ENCODE results near the gene VMAC. TPM values are rescaled to one million over a fixed set of nuclear protein-coding genes. Genes with fewer than 3 reads are reported as not detected.
A peak's percentile ranks its signal among the peaks of the same experiment; 100 is the strongest.

VMAC gene
- polyA plus RNA-seq, 3 donors: 4.4 to 4.7 (median 4.5) TPM

- DNase-seq (ENCODE audit: low read depth in 3 of 3, low spot score in 2 of 3): no peak
Measured at GRCh38 chr19:5903056-5903623, 1.5 kb upstream of the VMAC start.

GRCh38 chr19:5903624-5904351 is 884 bp upstream of the VMAC start, which contains the start of gene NDUFA11:
Gene NDUFA11, minus strand, starts transcription at chr19:5903790. Its CDS starts 82 bp downstream, at chr19:5903708.
- DNase-seq (ENCODE audit: low read depth in 3 of 3, low spot score in 2 of 3): peak; percentile 94 to 97 (median 97)

- no peak for DNase-seq (ENCODE audit: low read depth in 3 of 3, low spot score in 2 of 3)
Measured at GRCh38 chr19:5905114-5905778, 574 bp downstream of the VMAC start.

GRCh38 chr19:5907241-5907640 is 2.6 kb downstream of the VMAC start:
- no peak for DNase-seq (ENCODE audit: low read depth in 3 of 3, low spot score in 2 of 3)

GRCh38 chr19:5908773-5909442 is 4.2 kb downstream of the VMAC start:
- DNase-seq (ENCODE audit: low read depth in 3 of 3, low spot score in 2 of 3): no peak

GRCh38 chr19:5910638-5910907 is 5.9 kb downstream of the VMAC start:
- DNase-seq (ENCODE audit: low read depth in 3 of 3, low spot score in 2 of 3): no peak

GRCh38 chr19:5911366-5911765 is 6.7 kb downstream of the VMAC start:
- DNase-seq (ENCODE audit: low read depth in 3 of 3, low spot score in 2 of 3): no peak

- no peak for DNase-seq (ENCODE audit: low read depth in 3 of 3, low spot score in 2 of 3)
Measured at GRCh38 chr19:5913739-5914357, 9.2 kb downstream of the VMAC start, which contains the start of gene CAPS. Gene CAPS, plus strand, starts transcription at chr19:5914254. Its CDS starts 153 bp downstream, at chr19:5914407.

- no peak for DNase-seq (ENCODE audit: low read depth in 3 of 3, low spot score in 2 of 3)
Measured at GRCh38 chr19:5914358-5914774, 9.7 kb downstream of the VMAC start.

- no peak for DNase-seq (ENCODE audit: low read depth in 3 of 3, low spot score in 2 of 3)
Measured at GRCh38 chr19:5914946-5915781, 10.5 kb downstream of the VMAC start.

- DNase-seq (ENCODE audit: low read depth in 3 of 3, low spot score in 2 of 3): no peak
Measured at GRCh38 chr19:5915782-5916165, 11.1 kb downstream of the VMAC start.

GRCh38 chr19:5916181-5916708 is 11.6 kb downstream of the VMAC start:
- DNase-seq (ENCODE audit: low read depth in 3 of 3, low spot score in 2 of 3): no peak

GRCh38 chr19:5917431-5918107 is 12.9 kb downstream of the VMAC start:
- DNase-seq (ENCODE audit: low read depth in 3 of 3, low spot score in 2 of 3): no peak

- no peak for DNase-seq (ENCODE audit: low read depth in 3 of 3, low spot score in 2 of 3)
Measured at GRCh38 chr19:5918463-5919079, 13.9 kb downstream of the VMAC start.

GRCh38 chr19:5921516-5922160 is 17.0 kb downstream of the VMAC start:
- no peak for DNase-seq (ENCODE audit: low read depth in 3 of 3, low spot score in 2 of 3)

- DNase-seq (ENCODE audit: low read depth in 3 of 3, low spot score in 2 of 3): no peak
Measured at GRCh38 chr19:5922161-5922545, 17.5 kb downstream of the VMAC start.

GRCh38 chr19:5923356-5923755 is 18.7 kb downstream of the VMAC start:
- DNase-seq (ENCODE audit: low read depth in 3 of 3, low spot score in 2 of 3): no peak

GRCh38 chr19:5925830-5926427 is 21.3 kb downstream of the VMAC start:
- DNase-seq (ENCODE audit: low read depth in 3 of 3, low spot score in 2 of 3): no peak

Measured in right renal cortex interstitium (tissue), 3 donors.